GM21786 (cell line): Measurements from ENCODE around the gene CNDP2.
"Not testable (repeated sequence)": the region's sequence is repeated elsewhere in the genome, so short reads cannot be mapped to it uniquely, and the experiment has no call there.

Experiments
- ATAC-seq: cut with Tn5 transposase; IDR thresholded peaks from one replicate; pipeline ENCODE4 v1.9.1; 2021; ENCODE audit not compliant: unreplicated experiment

The CNDP2 gene

GRCh38 chr18:74516271-74517235 is 20.4 kb downstream of the CNDP2 start:
- no peak for ATAC-seq

DNA sequence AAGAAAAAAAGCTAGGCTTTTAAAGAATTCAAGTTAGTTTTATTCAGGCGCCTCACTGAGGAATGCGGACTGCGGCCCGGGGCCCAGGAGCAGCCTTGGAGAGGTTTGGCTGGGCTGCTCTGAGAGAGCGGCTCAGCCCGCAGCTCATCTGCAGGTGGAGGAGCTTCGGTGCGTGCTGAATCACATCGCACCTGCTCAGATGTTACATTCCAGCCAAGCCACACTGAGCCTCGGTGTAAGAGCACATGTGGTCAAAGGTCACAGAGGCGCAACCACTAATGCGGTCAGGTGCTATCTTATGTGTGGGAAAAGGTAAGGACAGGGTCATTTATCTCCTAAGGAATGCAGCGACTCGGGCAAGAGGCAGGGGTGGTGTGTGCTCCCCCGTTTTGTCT is 21.1 kb downstream of the CNDP2 start:
- no peak for ATAC-seq

DNA sequence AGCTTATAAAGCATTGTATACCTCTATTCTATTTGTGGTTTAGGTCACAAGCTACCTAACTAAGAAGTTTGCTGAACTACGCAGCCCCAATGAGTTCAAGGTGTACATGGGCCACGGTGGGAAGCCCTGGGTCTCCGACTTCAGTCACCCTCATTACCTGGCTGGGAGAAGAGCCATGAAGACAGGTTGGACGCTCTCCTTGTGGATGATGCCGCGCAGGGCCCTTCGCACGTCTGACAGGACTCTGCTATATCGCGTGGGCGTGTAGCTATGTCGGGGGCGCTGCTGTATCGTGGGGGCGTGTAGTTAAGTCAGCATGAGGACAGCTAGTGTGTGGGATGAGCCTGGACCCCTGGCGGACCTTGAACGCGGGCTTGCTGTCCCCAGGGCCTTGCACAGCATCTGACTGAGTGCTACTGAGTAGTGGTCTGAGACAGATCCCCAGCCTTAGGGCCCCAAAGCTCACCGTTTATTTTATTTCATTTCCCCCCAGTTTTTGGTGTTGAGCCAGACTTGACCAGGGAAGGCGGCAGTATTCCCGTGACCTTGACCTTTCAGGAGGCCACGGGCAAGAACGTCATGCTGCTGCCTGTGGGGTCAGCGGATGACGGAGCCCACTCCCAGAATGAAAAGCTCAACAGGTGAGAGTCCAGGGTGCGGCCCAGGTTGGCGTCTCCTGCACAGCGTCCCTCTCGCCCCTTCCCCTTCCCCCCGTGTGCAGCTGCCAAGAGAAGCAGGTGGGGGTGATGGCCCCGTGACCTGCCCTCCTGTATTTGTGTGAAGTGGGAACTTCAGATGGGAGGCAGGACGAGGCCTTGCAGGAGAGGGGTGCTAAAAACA is 22.5 kb downstream of the CNDP2 start:
- ATAC-seq: no peak

- no peak for ATAC-seq
Observed at GRCh38 chr18:74519320-74520095, 23.3 kb downstream of the CNDP2 start.

DNA sequence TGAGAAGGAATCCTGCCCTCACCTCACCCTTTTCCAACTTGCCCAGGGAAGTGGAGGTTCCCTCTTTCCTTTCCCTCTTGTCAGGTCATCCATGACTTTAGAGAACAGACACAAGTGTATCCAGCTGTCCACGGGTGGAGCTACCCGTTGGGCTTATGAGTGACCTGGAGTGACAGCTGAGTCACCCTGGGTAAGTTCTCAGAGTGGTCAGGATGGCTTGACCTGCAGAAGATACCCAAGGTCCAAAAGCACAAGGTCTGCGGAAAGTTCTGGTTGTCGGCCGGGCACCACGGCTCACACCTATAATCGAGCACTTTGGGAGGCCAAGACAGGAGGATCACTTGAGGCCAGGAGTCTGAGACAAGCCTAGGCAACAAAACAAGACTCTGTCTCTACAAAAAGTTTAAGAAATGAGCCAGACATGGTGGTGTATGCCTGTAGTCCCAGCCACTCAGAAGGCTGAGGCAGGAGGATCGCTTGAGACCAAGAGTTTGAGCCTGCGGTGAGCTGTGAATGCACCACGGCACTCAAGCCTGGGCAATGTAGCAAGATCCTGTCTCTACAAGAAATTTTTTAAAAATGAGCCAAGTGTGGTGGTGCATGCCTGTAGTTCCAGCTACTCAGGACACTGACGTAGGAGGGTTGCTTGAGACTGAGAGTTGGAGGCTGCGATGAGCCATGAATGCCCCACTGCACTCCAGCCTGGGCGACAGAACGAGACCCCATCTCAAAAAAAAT is 24.1 kb downstream of the CNDP2 start:
- no peak for ATAC-seq

DNA sequence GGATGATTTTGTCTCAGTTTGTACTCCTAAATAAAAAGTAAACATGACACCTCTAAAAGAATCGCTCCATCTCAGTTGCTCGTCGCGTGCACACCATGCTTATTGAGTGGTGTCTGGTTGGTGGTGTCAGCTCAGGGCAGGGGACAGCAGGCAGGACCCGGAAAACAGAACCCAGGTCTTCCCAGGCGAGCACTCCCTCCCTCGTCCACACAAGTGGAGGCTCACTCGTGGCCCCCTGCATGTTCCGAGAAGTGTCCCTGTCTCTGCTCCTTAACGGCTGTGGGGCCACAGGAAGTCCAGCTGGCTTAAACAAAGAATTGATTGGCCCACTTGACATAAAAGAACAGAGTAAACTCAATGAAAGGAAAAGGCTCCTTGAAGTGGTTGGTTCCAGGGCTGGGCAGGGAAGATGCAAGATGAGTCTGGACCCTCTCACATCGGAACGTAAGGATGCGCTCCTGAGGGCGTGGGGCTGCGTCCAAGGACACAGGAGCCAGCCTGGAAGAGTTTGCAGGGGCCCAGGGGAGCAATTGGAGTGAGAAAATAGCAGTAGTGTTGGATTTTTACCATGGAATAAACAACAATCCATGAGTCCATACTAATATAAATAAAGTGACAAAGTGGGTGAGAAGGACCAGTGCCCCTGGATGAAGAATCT is 25.0 kb downstream of the CNDP2 start:
- ATAC-seq: no peak

GRCh38 chr18:74522635-74523548 is 26.7 kb downstream of the CNDP2 start:
- ATAC-seq: no peak

DNA sequence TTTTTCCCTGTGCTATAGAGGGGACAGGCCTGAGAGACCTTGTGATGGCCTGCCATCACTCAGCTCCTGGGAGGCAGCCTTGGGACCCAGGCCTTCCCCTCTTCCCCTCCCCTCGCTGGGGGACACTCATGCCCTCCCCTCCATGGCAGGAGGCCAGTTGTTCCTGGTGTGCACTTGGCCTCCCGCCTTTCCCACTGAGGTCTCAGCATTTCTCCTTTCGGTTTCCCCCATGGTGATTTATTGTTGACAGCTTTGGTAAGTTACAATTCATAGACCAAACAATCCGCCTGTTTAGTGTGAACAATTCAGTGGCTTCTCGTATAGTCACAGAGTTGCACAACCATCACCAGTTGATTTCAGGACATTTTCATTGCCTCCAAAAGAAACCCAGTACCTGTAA is 27.9 kb downstream of the CNDP2 start:
- ATAC-seq: no peak

GRCh38 chr18:74524915-74525314 is 28.8 kb downstream of the CNDP2 start:
- ATAC-seq: not testable (repeated sequence)

DNA sequence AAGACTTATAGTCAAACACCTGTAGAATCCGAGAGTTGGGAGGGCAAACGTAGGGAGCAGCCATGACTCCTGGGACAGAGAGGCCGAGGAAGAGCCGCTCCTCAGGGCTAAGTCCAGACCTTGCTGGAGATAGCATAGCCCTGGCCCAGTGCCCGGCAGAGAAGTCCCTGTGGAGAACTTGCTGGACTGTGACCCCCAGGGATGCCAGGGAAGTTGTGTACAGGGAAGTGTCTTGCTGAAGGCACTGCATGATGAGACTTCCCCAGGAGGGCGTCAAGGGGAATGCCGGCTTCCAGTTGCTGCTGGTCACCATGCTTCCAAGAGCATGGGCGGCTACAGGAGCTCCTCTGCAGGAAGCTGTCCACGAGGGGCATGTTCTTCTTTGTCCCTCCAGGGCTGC is 29.6 kb downstream of the CNDP2 start:
- ATAC-seq: no peak

GRCh38 chr18:74526488-74526887 is 30.3 kb downstream of the CNDP2 start:
- ATAC-seq: no peak

DNA sequence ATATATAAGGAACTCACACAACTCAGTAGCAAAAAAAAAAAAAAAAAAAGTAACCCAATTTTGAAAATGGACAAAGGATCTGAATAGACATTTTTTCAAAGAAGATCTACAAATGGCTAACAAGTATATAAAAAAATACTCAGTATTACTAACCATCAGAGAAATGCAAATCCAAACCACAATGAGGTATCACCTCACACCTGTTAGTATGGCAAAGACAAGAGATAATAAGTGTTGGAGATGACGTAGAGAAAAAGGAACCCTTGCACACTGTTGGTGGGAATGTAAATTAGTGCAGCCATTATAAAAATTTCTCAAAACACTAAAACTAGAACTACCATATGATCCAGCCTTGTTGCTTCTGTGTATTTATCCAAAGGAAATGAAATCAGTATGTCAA is 32.3 kb downstream of the CNDP2 start:
- ATAC-seq: peak; percentile 69

DNA sequence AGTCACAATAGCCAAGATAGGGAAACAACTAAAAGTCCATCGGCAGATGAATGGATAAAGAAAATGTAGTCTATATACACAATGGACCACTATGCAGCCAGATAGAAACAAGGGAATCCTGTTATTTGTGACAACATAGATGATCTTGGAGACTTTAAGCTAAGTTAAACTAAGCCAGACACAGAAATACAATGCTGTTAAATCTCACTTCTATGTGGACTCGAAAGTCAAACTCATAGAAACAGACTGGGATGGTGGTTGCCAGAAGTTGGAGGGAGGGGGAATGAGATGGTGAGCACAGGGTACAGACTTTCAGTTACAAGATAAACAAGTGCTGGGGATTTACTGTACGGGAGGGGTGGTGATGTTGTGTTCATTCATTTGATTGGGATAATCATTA is 32.8 kb downstream of the CNDP2 start:
- ATAC-seq: no peak

- no peak for ATAC-seq
Observed at GRCh38 chr18:74529378-74529777, 33.2 kb downstream of the CNDP2 start.

GRCh38 chr18:74529811-74530583 is 33.8 kb downstream of the CNDP2 start:
- no peak for ATAC-seq

GRCh38 chr18:74530584-74530862 is 34.4 kb downstream of the CNDP2 start:
- no peak for ATAC-seq

- ATAC-seq: no peak
Observed at GRCh38 chr18:74531043-74531442, 34.9 kb downstream of the CNDP2 start.

GRCh38 chr18:74532511-74533025 is 36.4 kb downstream of the CNDP2 start:
- no peak for ATAC-seq
